Left ventricle myocardium inferior (tissue), 1 donor: ENCODE measurements around the gene ISG15. TPM values are rescaled to one million over a fixed set of nuclear protein-coding genes. Genes with fewer than 3 reads are reported as not detected.
"Not testable (repeated sequence)": the region's sequence is repeated elsewhere in the genome, so short reads cannot be mapped to it uniquely, and the experiment has no call there.

Source experiments
- DNase-seq: peaks from one replicate; pipeline ENCODE4 v3.0.0-alpha.2; 2020
- H3K27ac ChIP-seq: fragments of 200-600 bp; replicated peaks from 2 replicates; pipeline ENCODE4 v1.8.0; 2021
- H3K27me3 ChIP-seq: fragments of 200-600 bp; 2 replicates; pipeline ENCODE4 v1.8.0; 2021; ENCODE audit warnings: low read depth
- H3K36me3 ChIP-seq: fragments of 200-600 bp; 2 replicates; pipeline ENCODE4 v1.8.0; 2021
- H3K4me1 ChIP-seq: fragments of 200-600 bp; 2 replicates; pipeline ENCODE4 v1.8.0; 2021
- H3K4me3 ChIP-seq: fragments of 200-600 bp; 2 replicates; pipeline ENCODE4 v1.8.0; 2021; ENCODE audit warnings: mild to moderate bottlenecking, moderate library complexity
- H3K9me3 ChIP-seq: fragments of 200-600 bp; replicated peaks from 2 replicates; pipeline ENCODE4 v1.8.0; 2021
- intact Hi-C: fragments of 100-400 bp; cut with micrococcal nuclease; formaldehyde crosslinking; loops from one replicate; pipeline ENCODE4 v1.11.0; 2022
- total RNA-seq: library from RNA; stranded (reverse); fragmentation: NEBNext Ultra II Directional; extraction: Animal tissue kit (Norgen Biotek cat#: 25700); gene quantifications from one replicate; pipeline ENCODE4 v1.2.1, GENCODE V29; 2021
- TF ChIP-seq, protein P1 (sequence below): fragments of 200-600 bp; IDR thresholded peaks from 2 replicates; pipeline ENCODE4 v1.8.0; 2021; ENCODE audit warnings: antibody characterized with exemption, mild to moderate bottlenecking, borderline replicate concordance
- donor health status: DM: no; HTN: yes; CAD: no; lungs with severe emphysema.

The ISG15 gene
- total RNA-seq, 1 donor from 2014 or later, result 14.5 TPM

DNA sequence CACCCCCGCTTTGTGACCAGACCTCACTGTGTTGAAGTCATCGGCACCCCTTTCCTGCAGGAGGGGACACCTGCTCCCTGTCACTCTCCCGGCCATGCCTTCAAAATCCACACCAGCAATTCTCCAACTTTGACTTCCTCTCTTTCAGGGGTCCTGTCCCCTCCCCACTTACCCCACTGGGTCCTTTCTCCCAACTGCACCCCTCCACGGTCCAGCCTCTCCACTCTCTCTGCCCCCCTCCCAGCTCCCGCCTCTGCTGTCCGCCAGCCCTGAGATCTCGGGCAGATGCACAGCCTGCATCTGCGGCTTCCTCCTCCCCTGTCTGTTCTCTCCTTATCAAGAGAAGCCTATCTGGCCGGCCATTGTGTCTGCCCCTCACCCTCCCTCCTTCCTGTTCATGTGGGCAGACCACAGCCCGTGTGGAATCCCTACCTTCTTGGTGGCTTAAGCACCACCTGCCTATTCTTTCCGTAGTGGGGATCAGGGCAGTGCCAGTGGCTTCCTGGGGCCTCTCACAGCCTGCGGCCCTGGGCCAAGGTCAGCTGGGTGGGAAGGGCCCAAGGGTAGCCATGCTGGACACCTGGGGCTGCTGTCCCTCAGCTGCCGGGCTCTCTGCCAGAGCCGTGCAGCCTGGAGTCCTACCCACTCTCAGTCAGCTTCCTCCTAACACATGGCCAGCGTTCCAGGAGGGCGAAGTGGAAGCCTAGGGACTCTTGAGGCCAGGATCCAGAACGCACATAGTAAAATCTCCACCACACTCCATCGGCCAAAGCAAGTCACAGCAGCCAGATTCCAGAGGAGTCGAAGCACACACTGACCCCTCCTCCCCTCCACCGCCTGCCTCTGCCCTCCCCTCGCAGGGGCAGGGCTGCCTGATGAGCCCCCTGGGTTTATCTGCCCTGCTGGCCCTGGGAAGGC lies 8.3 kb upstream of the ISG15 start:
- Histone ChIP-seq H3K4me1 (peaks cover 45% of the 10 kb centered on the region), H3K36me3 (no peaks in the 10 kb centered on the region), H3K27me3 (no peaks in the 10 kb centered on the region), H3K27ac (peak overlapping the region; percentile 39), H3K4me3 (no peak overlapping the region), H3K9me3 (no peaks in the 10 kb centered on the region)
- TF ChIP-seq, protein P1, sequence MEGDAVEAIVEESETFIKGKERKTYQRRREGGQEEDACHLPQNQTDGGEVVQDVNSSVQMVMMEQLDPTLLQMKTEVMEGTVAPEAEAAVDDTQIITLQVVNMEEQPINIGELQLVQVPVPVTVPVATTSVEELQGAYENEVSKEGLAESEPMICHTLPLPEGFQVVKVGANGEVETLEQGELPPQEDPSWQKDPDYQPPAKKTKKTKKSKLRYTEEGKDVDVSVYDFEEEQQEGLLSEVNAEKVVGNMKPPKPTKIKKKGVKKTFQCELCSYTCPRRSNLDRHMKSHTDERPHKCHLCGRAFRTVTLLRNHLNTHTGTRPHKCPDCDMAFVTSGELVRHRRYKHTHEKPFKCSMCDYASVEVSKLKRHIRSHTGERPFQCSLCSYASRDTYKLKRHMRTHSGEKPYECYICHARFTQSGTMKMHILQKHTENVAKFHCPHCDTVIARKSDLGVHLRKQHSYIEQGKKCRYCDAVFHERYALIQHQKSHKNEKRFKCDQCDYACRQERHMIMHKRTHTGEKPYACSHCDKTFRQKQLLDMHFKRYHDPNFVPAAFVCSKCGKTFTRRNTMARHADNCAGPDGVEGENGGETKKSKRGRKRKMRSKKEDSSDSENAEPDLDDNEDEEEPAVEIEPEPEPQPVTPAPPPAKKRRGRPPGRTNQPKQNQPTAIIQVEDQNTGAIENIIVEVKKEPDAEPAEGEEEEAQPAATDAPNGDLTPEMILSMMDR, result no peak
- no peak for DNase-seq
- intact Hi-C loops, result no loop called here

DNA sequence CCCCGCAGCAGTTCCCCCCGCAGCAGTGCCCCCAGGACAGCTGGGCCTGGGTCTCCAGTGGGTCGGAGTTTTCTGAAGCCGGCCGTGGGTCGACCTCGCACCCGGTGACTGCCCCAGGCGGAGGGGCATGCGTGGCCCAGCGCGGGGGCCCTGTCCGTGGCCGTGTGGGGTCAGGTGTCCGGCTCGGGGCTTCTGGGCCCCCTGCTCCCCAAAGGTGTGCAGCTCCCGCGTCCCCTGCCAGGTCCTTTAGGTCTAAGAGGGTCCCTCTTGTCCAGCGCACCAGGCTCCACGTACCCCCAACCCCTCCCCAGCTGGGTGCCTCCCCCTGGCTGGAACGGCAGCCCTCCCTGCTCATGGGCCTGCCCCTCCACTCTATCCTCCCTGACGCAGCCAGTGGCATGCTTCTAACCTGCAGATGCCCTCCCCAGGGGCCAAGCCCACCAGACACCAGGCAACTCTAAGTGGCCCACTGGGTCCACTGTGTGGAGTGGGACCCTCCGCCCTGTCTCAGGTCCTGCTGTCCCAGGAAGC lies 7.5 kb upstream of the ISG15 start:
- intact Hi-C loops, result no loop called here

DNA sequence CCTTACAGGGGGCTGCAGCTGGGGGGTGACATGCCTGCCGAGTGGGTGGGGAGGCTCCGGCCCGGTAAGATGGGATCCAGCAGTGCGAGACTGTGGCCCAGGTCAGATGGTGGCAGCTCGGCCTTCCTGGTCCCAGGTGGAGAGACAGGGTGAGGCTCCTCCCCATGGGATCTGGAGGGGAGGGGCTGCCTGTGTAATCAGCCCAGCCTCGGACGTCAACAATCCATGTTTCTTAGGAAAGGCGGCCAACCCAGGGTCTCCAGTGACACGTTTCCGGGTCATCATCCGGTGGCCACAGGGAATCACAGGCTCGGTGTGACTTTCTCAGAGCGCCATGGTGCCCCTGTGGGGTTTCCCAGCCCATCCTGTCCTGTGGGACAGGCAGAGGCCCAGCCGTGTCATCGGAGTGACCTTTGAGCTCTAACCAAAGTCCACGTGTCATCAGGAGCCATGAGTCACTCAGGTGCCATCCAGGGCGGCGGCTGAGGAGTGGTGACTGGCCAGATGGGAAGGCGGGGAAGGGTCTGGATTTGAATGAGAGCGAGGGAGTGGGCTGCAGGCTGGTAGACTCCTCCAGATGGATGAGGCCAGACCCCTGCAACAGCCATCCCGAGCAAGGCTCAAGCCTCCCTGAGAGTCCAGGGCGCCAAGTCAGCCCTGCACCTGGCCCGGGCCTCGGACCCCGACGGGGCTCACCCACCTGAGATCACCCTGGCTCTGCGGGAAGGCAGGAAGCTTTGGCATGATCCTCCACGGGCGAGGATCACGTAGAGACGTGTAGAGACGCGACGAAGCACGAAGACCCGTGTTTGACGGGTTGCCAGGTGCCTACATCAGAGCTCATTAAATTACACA lies 6.8 kb upstream of the ISG15 start:
- no peaks in the 10 kb centered on the region for H3K36me3 ChIP-seq
- H3K27me3 ChIP-seq, result no peaks in the 10 kb centered on the region
- intact Hi-C loops, result no loop called here
- peaks cover 32% of the 10 kb centered on the region for H3K4me1 ChIP-seq
- TF ChIP-seq, protein P1, result no peak
- no peak for DNase-seq
- no peak overlapping the region for H3K4me3 ChIP-seq
- H3K27ac ChIP-seq, result no peak overlapping the region
- H3K9me3 ChIP-seq, result no peaks in the 10 kb centered on the region

More for the DNA sequence above, 7.5 kb upstream of the ISG15 start:
- Histone ChIP-seq H3K36me3 (no peaks in the 10 kb centered on the region), H3K27ac (peak overlapping the region; percentile 39), H3K4me3 (no peak overlapping the region), H3K27me3 (no peaks in the 10 kb centered on the region), H3K4me1 (peaks cover 39% of the 10 kb centered on the region), H3K9me3 (no peaks in the 10 kb centered on the region)
- no peak for DNase-seq
- TF ChIP-seq, protein P1, result no peak

DNA sequence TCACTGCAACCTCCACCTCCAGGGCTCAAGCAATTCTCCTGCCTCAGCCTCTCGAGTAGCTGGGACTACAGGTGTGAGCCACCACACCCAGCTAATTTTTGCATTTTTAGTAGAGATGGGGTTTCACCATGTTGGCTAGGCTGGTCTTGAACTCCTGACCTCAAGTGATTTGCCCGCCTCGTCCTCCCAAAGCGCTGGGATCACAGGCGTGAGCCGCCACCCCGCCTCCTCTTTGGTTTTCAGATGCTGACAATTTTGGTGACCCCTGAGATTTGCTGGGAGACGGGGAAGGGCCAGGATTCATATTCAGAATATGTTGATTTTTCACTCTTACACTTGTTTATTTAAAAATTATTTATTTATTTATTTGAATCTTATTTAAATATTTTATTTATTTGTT lies 3.2 kb upstream of the ISG15 start:
- H3K9me3 ChIP-seq, DNase-seq, H3K4me3 ChIP-seq, H3K27me3 ChIP-seq, H3K36me3 ChIP-seq, H3K27ac ChIP-seq, intact Hi-C loops: not testable (repeated sequence)
- peaks cover 37% of the 10 kb centered on the region for H3K4me1 ChIP-seq

DNA sequence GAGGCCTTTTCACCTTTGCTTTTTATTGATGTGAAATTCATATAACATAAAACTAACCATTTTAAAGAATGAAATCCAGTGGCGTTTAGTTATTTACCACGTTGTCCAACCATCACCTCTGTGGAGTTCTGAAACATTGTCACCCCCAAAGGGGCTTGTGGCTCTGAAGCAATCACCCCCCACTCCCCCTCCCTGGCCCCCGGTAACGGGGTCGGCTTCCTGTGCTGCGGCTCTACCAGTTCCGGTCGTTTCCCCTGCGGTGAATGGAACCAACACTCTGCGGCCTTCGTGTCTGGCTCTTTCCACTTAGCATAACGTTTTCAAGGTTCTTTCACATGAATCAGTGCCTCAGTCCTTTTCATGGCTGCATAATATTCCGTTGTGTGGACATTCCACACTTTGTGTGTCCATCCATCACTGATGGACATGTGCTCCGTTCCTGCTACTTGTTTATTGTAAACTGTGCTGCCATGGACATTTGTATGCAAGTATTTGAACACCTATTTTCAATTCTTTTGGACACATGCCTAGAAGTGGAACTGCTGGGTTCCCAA lies 1.8 kb upstream of the ISG15 start:
- no peaks in the 10 kb centered on the region for H3K36me3 ChIP-seq

DNA sequence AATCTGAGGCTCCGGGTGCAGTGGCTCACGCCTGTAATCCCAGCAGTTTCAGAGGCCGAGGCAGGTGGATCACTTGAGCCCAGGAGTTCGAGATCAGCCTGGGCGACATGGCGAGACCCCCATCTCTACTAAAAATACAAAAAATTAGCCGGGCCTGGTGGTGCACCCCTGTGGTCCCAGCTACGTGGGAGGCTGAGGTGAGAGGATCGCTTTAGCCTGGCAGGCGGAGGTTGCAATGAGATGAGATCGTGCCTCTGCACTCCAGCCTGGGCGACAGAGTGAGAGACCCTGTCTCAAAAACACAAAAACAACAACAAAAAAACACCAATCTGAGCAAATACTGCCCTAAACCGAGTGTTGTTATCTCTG lies 577 bp upstream of the ISG15 start:
- DNase-seq, H3K9me3 ChIP-seq, H3K27me3 ChIP-seq, H3K36me3 ChIP-seq, intact Hi-C loops: not testable (repeated sequence)
- H3K27ac ChIP-seq, result peak overlapping the region; percentile 93
- H3K4me1 ChIP-seq, result peaks cover 25% of the 10 kb centered on the region
- peak overlapping the region; percentile 78 for H3K4me3 ChIP-seq

More for the DNA sequence above, 1.8 kb upstream of the ISG15 start:
- no peak for DNase-seq
- TF ChIP-seq, protein P1, result no peak
- no peaks in the 10 kb centered on the region for H3K9me3 ChIP-seq
- intact Hi-C loops, result no loop called here
- no peak overlapping the region for H3K27ac ChIP-seq
- H3K27me3 ChIP-seq, result no peaks in the 10 kb centered on the region
- H3K4me3 ChIP-seq, result no peak overlapping the region
- peaks cover 25% of the 10 kb centered on the region for H3K4me1 ChIP-seq
